ENCODE data around the gene SWAP70.

DNA sequence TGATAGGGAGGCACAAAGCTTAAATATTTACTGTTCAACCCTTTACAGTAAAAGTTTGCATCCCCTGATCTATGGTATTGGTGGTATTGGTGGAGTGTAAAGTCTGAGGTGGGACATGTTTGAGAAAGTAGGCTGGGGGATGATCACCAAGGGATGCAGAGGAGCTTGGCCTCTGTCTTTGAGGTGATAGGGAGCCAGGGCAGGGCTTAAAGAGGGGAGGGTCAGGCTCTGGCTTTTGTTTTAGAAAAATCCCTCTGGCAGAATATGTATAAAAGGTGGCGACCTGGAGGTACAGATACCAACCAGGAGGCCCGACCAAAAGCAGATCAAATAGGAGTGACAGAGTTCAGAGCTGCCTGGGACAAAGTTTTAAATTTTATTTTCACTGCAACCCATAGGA, 59.0 kb downstream of the SWAP70 start:
- TF ChIP-seq EZH2 (IDR thresholded peaks at IDR 0.05; ENCODE audit: borderline replicate concordance, low read depth, low read length, poor library complexity, severe bottlenecking): no peak
- TF ChIP-seq, protein P1, sequence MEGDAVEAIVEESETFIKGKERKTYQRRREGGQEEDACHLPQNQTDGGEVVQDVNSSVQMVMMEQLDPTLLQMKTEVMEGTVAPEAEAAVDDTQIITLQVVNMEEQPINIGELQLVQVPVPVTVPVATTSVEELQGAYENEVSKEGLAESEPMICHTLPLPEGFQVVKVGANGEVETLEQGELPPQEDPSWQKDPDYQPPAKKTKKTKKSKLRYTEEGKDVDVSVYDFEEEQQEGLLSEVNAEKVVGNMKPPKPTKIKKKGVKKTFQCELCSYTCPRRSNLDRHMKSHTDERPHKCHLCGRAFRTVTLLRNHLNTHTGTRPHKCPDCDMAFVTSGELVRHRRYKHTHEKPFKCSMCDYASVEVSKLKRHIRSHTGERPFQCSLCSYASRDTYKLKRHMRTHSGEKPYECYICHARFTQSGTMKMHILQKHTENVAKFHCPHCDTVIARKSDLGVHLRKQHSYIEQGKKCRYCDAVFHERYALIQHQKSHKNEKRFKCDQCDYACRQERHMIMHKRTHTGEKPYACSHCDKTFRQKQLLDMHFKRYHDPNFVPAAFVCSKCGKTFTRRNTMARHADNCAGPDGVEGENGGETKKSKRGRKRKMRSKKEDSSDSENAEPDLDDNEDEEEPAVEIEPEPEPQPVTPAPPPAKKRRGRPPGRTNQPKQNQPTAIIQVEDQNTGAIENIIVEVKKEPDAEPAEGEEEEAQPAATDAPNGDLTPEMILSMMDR (conservative IDR thresholded peaks at IDR 0.05; ENCODE audit: low read depth, low read length): no peak
